C1 segment of cervical spinal cord (tissue), 14 donors: Measurements from ENCODE around the gene PDE4DIP.
A peak's percentile ranks its signal among the peaks of the same experiment; 100 is the strongest.
"Not testable (repeated sequence)": the region's sequence is repeated elsewhere in the genome, so short reads cannot be mapped to it uniquely, and the experiment has no call there.

Experiments
- DNase-seq, 14 donors: peaks; one replicate each; lab custom pipeline; 2025; lab: John Stamatoyannopoulos, UW

The PDE4DIP gene

DNA sequence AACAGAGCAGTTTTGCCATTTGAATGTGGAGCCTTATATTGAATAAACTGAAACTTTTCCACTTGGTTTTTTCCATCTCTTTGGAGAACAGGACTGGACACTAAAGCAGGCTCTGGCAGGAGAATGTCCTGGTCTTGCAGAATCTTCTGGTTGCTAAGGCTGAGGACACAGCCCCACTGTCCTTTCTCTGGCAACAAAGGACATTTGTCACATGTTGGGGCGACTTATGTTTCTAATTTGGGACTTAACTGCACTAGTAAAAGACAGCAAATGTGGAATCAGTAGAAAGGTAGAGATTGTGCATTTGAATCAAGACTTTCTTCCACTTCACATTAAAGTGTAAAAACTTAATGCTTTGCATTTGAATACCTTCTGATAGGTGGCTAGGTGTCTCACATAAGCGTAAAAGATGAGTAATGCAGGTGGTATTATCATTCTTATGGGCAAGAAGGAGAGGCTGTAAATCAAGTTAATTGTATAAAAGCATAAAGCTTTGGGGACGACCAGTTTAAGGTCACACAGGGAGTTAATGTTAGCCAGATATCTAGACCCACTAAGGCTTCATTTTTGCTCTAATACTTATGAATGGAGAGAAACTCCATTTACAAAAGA, 74.7 kb downstream of the PDE4DIP start:
- not testable (repeated sequence) for DNase-seq

DNA sequence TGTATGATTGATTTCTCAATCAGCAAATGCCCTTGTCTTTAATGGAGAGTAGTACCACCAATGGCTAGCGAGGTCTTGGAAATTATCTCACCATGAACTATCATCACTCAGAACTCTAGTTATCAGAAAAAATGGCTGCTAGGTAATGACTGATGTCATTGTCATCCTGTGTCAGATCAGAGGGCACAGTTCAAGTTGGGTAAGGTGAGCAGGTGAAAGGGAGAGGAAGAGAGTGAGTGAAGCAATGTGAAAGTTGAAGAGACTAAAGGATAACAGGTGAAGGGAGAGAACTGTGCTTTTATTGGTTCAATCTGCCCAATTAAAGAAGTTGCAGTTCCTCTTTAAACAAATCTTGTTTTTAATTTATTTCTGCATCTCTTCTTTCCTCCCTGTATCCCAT, 76.8 kb downstream of the PDE4DIP start:
- not testable (repeated sequence) for DNase-seq

DNA sequence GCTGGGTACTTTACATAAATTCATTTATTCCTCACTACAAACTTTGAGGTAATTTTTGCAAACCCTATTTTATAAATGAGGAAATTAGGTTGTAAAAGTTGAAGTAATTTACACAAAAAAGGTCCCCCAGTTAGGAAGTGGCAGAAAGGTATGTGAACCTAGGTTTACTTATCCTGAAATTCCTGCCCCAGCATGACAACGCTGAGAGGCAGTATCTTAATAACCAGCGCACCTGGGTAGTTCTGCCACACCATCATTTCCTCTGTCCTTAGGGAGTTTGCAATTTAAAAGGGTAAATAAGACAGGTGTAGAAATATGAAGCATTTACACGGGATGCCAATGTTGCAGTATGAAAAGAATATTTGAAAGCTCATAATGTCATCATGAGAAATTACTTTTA, 79.6 kb downstream of the PDE4DIP start:
- not testable (repeated sequence) for DNase-seq

DNA sequence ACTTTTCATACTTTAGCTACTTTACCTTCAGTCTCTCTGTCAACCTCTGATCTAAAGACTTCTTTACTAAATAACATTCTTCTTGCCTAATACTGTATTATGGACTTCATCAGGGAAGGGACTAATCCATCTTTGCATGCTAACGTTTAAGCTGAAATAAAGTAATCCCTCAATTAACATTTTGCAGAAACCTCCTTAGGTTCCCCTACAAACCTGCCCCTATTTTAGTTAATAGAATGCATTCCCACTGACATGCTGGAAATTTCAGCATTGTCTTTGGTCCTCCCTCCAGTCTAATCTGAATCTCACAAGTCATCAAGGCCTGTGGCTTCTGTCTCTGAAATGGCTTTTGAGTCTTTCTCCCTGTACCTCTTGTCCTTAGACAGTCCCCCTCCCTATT, 83.4 kb downstream of the PDE4DIP start:
- DNase-seq = not testable (repeated sequence)

DNA sequence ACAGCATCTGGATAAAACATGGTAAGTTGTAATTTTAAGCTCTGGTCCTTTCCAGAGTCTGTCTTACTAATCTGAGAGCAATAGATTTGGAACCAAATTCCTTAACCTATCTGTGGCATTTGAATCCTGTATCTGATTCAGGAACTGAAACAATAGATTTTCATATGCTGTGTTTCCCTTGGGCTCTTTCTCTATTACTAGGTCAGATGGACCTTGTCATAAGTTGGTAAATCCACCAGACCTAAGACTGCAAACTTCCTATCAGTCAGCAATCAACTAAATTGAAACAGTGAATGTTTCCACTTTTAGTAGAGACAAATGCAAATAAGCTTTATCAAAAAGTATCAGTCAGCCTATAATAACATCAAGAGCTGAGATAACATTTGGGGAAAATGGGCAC, 85.0 kb downstream of the PDE4DIP start:
- DNase-seq = not testable (repeated sequence)

DNA sequence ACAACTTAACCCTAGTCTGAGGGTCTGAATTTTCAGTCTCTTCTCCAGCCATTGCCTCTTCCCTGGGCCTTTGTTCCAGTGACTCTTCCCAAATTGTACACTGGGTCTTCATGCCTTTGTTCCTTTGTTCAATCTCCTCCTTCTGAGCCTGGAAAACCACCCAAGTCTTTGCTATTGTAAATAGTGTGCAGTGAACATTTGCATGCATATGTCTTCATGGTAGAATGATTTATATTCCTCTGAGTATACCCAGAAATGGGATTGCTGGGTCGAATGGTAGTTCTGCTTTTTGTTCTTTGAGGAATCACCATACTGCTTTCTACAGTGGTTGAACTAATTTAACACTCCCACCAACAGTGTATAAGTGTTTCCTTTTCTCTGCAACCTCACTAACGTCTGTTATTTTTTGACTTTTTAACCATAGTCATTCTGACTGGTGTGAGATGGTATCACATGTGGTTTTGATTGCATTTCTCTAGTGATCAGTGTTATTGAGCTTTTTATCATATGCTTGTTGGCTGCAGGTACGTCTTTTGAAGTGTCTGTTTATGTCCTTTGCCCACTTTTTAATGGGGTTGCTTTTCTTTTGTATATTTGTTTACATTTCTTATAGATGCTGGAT, 91.3 kb downstream of the PDE4DIP start:
- not testable (repeated sequence) for DNase-seq

DNA sequence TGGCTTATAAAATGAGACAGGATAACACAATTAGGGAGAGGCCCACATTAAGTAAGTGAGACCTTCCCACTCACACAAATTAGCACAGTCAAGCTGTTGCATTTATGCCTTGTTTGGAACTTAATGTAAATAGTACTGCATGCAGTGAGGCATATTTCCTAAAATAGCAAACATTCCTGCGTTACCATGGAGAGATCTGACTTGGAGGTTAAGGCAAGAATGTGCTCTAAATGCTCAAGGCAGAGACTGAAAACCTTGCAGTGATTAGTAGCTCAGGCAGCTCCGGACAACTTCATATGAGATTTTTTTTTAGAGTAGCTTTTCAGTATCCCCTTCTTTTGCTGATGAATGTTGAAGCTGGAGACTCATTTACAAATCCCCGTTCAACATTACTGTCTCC, 98.7 kb downstream of the PDE4DIP start:
- DNase-seq = not testable (repeated sequence)

DNA sequence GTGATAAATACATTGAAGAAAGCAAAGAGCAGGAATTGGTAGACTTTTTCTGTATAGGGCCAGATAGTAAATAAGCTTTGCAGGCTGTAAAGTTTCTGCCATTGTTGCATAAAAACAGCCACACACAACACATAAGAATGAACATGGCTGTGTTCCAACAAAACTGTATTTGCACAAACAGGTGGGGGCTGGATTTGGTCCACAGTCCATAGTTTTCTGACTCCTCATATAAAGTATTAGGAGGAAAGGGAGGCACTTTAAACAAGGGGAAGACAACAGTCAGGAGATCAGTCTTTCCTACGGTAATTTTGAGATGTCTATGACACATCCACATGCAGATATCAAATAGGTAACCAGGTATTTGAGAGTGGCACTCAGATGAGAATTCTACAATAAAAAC, 100.9 kb downstream of the PDE4DIP start:
- not testable (repeated sequence) for DNase-seq

DNA sequence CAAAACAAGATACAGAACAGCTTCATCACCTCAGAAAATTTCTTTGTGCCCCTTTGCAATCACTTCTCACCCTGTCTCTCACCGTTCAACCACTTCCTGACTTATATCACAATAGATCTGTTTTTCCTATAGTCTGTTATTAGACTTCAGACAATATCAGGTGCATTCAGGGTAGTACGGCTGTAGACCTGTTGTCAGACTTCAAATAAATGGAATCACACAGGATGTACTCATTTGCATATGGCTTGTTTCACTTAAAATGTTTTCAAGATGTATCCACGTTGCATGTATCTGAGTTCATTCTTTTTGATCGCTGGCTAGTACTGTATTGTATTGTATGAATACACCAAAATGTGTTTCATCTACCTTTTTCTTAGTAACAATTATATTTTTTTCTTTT, 104.5 kb downstream of the PDE4DIP start:
- DNase-seq = not testable (repeated sequence)

DNA sequence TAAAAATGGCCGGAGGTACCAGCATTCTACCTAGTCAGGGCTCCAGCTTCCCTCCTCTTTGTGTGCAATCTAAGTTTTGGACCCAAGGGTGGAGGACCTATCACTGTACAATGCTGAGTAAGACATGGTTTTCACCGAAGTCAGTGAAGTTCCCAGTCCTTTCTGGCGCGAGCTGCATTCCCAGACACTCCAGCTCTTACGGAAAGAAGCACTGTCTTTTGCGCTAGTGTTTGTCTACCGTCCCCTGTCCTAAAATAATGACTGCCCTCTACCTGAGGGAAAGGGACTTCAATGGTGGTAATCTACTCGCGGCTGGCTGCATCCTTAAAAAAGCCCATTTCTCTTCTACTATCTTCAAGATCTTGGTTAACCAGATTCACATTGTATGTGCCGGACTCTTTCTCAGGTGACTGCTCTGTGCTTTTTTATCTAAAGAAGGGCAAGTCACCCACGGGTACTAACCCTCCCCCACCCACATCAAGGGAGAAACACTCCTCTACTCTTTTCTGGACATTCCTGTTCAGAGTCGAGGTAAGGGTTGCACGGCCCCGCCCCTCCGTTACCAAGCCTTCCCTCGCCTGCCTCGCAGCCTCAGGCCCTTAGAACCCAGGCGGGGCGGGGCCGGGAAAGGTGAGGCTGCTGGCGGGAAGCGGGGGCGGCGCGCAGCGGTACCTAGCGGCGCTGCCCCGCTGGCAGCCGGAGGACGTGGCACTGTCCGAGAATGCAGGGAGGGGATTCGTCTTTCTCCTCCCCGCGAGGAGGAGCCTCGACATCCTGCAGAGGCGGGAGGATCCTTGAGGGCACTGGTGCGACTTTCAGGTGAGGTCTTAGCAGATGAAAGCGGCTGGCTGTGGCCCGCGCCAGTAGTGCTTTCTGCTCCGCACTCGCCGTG, 107.4 kb downstream of the PDE4DIP start:
- DNase-seq = peak in 12 of 14 donors; percentile 28 to 83 (median 75)

DNA sequence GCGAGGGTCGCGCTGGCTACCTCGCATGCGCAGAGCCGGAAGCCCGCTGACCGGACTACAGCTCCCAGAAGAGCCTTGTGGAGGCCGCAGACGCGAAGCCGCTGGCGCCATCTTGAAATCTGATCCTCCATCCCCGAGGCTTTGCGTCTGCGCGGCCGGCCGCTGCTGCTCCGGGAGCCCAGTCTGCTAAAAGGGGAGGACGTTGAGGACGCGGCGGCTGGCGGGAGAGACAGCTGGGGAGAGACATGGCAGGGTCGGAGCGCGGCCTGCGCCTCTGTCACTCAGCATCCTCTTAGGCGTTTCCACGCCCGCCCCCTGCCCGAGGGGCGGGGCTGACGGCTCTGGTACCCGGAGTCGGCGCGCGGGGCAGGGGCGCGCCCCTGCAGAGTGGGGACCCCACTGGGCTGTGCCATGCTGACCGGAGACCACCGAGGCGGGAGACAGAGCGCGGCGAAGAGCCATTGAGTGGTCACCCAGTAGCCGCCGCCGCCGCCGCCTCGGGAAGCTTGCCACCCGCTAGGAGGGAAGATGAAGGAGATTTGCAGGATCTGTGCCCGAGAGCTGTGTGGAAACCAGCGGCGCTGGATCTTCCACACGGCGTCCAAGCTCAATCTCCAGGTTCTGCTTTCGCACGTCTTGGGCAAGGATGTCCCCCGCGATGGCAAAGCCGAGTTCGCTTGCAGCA, 108.2 kb downstream of the PDE4DIP start:
- DNase-seq = not testable (repeated sequence)

DNA sequence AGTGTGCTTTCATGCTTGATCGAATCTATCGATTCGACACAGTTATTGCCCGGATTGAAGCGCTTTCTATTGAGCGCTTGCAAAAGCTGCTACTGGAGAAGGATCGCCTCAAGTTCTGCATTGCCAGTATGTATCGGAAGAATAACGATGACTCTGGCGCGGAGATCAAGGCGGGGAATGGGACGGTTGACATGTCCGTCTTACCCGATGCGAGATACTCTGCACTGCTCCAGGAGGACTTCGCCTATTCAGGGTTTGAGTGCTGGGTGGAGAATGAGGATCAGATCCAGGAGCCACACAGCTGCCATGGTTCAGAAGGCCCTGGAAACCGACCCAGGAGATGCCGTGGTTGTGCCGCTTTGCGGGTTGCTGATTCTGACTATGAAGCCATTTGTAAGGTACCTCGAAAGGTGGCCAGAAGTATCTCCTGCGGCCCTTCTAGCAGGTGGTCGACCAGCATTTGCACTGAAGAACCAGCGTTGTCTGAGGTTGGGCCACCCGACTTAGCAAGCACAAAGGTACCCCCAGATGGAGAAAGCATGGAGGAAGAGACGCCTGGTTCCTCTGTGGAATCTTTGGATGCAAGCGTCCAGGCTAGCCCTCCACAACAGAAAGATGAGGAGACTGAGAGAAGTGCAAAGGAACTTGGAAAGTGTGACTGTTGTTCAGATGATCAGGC, 108.8 kb downstream of the PDE4DIP start:
- DNase-seq = peak in 10 of 14 donors; percentile 0 to 33 (median 17)

DNA sequence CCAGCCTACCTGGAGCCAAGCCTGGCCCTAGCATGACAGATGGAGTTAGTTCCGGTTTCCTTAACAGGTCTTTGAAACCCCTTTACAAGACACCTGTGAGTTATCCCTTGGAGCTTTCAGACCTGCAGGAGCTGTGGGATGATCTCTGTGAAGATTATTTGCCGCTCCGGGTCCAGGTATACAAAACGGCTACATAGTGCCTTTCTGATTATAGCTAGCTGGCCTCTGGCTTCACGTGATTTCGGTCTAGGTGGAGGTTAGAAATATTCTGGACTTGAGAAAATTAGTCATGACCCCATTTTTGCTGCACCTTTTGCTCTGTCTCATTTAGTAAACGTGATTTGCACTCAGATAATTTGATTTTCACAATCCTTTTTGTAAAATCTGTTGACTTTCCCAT, 109.5 kb downstream of the PDE4DIP start:
- DNase-seq = peak in 1 of 14 donors; percentile 20

DNA sequence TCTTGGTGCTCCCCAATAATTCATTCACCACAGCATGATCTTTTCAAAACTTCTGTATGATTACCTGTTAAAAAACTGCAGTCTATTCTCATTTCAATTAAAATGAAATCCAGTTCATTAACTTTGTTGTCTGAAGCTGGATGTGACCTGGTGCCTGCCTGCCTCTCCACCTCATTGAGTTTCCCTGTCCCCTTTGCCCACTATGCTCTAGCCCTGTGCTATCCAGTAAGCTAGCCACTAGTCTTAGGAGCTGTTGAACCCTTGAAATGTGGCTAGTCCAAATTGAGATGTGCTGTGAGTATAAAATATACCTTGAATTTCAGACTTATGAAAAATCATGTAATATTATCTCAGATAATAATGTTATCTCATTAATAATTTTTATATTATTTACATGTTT, 114.1 kb downstream of the PDE4DIP start:
- not testable (repeated sequence) for DNase-seq

DNA sequence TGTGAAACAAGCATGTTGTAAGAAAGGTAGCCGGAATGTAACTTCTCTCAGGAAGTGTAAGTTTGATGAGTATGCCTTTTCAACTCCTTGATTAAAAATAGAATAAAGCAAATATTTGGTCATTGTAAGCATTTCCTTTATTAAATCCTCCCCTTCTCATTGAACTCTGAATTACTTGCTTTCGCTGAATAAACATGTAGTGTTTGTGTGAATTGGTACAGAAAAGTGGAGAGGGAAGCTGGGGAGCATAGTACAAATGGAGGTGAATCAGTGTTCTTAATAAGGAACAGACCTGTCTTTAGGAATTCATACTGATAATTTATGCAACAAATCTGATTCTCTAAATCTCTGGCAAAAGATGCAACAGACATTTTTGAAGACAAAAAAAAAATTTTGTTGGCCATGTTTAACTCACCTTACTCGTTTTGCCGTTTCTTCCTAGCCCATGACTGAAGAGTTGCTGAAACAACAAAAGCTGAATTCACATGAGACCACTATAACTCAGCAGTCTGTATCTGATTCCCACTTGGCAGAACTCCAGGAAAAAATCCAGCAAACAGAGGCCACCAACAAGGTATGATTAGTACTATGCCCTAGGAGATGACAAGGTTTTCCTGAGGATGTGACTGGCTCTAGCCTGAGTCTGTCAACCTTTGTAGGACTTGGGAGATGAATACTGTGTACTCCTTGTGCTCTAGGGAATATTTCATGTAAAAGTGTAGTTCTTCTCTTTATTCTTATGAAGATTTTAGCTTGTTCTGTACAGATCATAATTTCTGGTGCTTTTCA, 116.2 kb downstream of the PDE4DIP start:
- not testable (repeated sequence) for DNase-seq

DNA sequence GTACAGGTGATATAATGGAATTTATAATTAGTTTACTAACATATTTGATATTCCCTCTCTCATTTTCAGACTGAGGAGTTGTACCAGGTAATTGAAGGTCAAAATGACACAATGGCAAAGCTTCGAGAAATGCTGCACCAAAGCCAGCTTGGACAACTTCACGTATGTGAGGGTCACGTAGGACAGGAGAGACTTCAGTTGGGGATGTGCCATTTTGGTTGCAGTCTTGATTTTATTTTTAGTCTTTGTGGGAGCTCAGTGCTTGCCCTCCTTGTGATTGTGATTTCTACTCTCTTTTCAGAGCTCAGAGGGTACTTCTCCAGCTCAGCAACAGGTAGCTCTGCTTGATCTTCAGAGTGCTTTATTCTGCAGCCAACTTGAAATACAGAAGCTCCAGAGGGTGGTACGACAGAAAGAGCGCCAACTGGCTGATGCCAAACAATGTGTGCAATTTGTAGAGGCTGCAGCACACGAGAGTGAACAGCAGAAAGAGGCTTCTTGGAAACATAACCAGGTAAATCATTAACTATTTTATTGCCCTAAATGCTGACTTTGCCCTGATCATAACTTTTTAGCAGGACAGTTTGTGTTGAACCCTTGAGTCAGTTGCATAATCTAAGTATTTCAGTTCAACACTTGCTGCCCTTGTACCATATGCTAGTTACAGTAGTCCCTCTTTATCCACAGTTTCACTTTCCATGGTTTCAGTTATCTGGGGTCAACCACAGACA, 118.1 kb downstream of the PDE4DIP start:
- DNase-seq = not testable (repeated sequence)

DNA sequence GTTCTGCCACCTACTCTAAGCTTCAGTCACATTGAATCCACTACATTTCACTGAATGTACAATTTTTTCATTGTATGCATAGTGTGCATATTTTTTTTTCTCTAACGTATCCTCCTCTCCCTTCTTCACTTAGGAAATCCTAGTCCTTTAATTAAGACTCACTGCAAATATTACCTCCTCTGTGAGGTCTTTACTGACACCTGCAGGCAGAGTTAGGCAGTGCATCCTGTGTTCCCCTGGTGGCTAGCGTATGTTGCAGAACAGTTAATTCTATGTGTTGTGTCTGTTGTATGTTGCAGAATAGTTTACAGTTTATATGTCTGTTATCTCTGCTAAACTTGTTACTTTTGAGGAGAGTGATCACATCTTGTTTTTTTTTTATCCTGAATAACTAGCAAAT, 121.9 kb downstream of the PDE4DIP start:
- not testable (repeated sequence) for DNase-seq

DNA sequence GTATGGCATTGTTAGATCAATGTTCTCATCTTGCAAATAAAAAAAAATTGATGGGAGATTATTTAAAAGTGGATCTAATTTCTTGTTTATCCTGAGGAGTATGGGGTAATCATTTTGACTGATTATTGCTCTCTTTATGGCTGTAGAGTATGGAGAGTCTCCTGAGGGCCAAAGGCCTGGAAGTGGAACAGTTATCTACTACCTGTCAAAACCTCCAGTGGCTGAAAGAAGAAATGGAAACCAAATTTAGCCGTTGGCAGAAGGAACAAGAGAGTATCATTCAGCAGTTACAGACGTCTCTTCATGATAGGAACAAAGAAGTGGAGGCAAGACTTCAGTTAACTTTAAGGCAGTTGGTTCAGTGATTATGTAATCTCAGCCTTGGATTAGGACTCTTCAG, 123.4 kb downstream of the PDE4DIP start:
- DNase-seq = not testable (repeated sequence)

DNA sequence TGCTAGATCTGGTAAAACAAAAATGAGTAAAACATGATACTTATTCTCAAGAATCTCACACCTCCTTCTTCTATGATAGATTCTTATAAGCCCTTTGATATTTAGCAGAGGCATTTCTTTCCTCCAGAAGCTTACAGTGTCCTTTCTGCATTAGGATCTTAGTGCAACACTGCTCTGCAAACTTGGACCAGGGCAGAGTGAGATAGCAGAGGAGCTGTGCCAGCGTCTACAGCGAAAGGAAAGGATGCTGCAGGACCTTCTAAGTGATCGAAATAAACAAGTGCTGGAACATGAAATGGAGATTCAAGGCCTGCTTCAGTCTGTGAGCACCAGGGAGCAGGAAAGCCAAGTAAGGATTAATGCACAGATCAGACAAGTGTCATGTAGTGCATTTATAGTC, 124.5 kb downstream of the PDE4DIP start:
- DNase-seq = not testable (repeated sequence)

DNA sequence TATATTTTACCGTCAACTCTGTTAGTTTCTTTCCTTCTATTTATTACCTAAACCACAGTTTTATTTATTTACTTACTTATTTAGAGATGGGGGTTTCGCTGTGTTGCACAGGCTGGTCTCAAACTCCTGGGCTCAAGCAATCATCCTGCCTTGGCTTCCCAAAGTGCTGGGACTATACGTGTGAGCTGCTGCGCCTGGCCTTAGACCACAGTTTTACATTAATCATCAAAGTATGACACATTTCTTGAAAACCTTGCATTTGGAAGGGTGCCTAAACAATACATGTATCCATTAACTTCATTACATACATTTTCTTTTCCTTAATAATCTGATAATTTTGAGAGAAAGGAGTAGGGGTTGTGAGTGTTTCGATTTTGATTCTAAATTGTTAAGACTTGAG, 124.9 kb downstream of the PDE4DIP start:
- DNase-seq = not testable (repeated sequence)
